CD8-positive, alpha-beta memory T cell (primary cell): ENCODE data around the gene FBXW11. TPM values are rescaled to one million over a fixed set of nuclear protein-coding genes. Genes with fewer than 3 reads are reported as not detected.
"Not testable (repeated sequence)": the region's sequence is repeated elsewhere in the genome, so short reads cannot be mapped to it uniquely, and the experiment has no call there.

Experiments used
- CTCF ChIA-PET: fragments of 350-600 bp; sonication (Branson Sonifier 250); formaldehyde crosslinking; loops from one replicate; lab custom pipeline; 2021; ENCODE audit warnings: antibody characterized with exemption; lab: Charles Lee
- POLR2A ChIA-PET: fragments of 350-600 bp; sonication (Branson Sonifier 250); formaldehyde crosslinking; loops from one replicate; lab custom pipeline; 2021; ENCODE audit warnings: antibody characterized with exemption; lab: Charles Lee
- DNase-seq, 5 donors: peaks; one replicate each; pipeline versions ENCODE4 v3.0.0 to v3.0.0-alpha.2; 2020 to 2022; ENCODE audit warnings: mixed read lengths in 1 of 5
- H3K27ac ChIP-seq: one replicate; pipeline ENCODE4 v1.7.0; 2013; ENCODE audit warnings: low read depth, mild to moderate bottlenecking, low read length, moderate library complexity
- H3K27me3 ChIP-seq: 2 replicates; pipeline ENCODE4 v1.7.0; 2013; ENCODE audit warnings: low read length, mild to moderate bottlenecking; ENCODE audit not compliant: insufficient read depth, poor library complexity, severe bottlenecking
- H3K36me3 ChIP-seq: 2 replicates; pipeline ENCODE4 v1.7.0; 2013; ENCODE audit warnings: mild to moderate bottlenecking, low read length, moderate library complexity; ENCODE audit not compliant: insufficient read depth
- H3K4me1 ChIP-seq: 2 replicates; pipeline ENCODE4 v1.7.0; 2013; ENCODE audit warnings: mild to moderate bottlenecking, low read length, moderate library complexity; ENCODE audit not compliant: insufficient read depth
- H3K4me3 ChIP-seq: 2 replicates; pipeline ENCODE4 v1.7.0; 2013; ENCODE audit warnings: mild to moderate bottlenecking, low read length
- H3K9me3 ChIP-seq: 2 replicates; pipeline ENCODE4 v1.7.0; 2013; ENCODE audit warnings: mild to moderate bottlenecking, low read length
- H3K27ac Mint-ChIP-seq, 8 donors: one replicate each; pipeline ENCODE4 v1.8.0; 2020 to 2021; ENCODE audit warnings: mixed read lengths in 8 of 8, mild to moderate bottlenecking in 6 of 8, inconsistent platforms in 3 of 8, moderate library complexity in 3 of 8
- H3K27me3 Mint-ChIP-seq, 2 donors: one replicate each; pipeline ENCODE4 v1.8.0; 2020 to 2021; ENCODE audit warnings: mixed read lengths in 2 of 2, mild to moderate bottlenecking in 1 of 2, moderate library complexity in 1 of 2
- H3K36me3 Mint-ChIP-seq, 3 donors: one replicate each; pipeline ENCODE4 v1.8.0; 2020 to 2021; ENCODE audit warnings: mixed read lengths in 3 of 3, inconsistent platforms in 1 of 3, mild to moderate bottlenecking in 1 of 3
- H3K4me1 Mint-ChIP-seq, 3 donors: one replicate each; pipeline ENCODE4 v1.8.0; 2020 to 2021; ENCODE audit warnings: mixed read lengths in 3 of 3, inconsistent platforms in 1 of 3, mild to moderate bottlenecking in 1 of 3
- H3K4me3 Mint-ChIP-seq, 7 donors: one replicate each; pipeline ENCODE4 v1.8.0; 2020 to 2021; ENCODE audit warnings: mixed read lengths in 7 of 7, mild to moderate bottlenecking in 6 of 7, moderate library complexity in 4 of 7, inconsistent platforms in 2 of 7
- H3K9me3 Mint-ChIP-seq, 5 donors: one replicate each; pipeline ENCODE4 v1.8.0; 2020 to 2022; ENCODE audit warnings: mixed read lengths in 5 of 5, mild to moderate bottlenecking in 3 of 5, moderate library complexity in 2 of 5, inconsistent platforms in 1 of 5
- polyA plus RNA-seq: library from polyadenylated mRNA; unstranded; fragments of 300-500 nt; fragmentation: Illumina TruSeq; gene quantifications from one replicate; pipeline ENCODE4 v1.2.3, GENCODE V29; 2021
- total RNA-seq, 2 experiments: library from RNA; stranded (reverse); gene quantifications; one replicate each; pipeline ENCODE4 v1.2.3, GENCODE V29; 2021

The FBXW11 gene
- total and polyA plus RNA-seq, 3 experiments from 2014 or later: 25.8 to 46.9 (median 44.7) TPM

- no peaks in the 10 kb centered on the region for H3K27me3 ChIP-seq
- peaks cover 39% of the 10 kb centered on the region for H3K4me1 ChIP-seq
- peaks cover 53 to 64% (median 58%) of the 10 kb centered on the region in 3 donors for H3K4me1 Mint-ChIP-seq
- peaks cover 5% of the 10 kb centered on the region for H3K9me3 ChIP-seq
- H3K4me3 Mint-ChIP-seq: no peak overlapping the region
- H3K36me3 ChIP-seq: no peaks in the 10 kb centered on the region
- H3K27me3 Mint-ChIP-seq: no peaks in the 10 kb centered on the region
- H3K4me3 ChIP-seq: no peak overlapping the region
- no peak for DNase-seq
- no peak overlapping the region for H3K27ac ChIP-seq
- ChIA-PET CTCF (no interaction called here), POLR2A (no interaction called here)
- peaks cover 6 to 23% (median 18%) of the 10 kb centered on the region in 5 donors for H3K9me3 Mint-ChIP-seq
- H3K36me3 Mint-ChIP-seq: peaks cover 4 to 30% (median 15%) of the 10 kb centered on the region in 3 donors
- peak overlapping the region in 1 of 8 donors; percentile 66 for H3K27ac Mint-ChIP-seq
Measured at GRCh38 chr5:171980792-171981191, 25.6 kb downstream of the FBXW11 start.

- H3K4me3 Mint-ChIP-seq: no peak overlapping the region
- H3K27ac ChIP-seq: no peak overlapping the region
- CTCF ChIA-PET: no interaction called here
- H3K4me1 ChIP-seq: peaks cover 31% of the 10 kb centered on the region
- peaks cover 4 to 30% (median 17%) of the 10 kb centered on the region in 3 donors for H3K36me3 Mint-ChIP-seq
- H3K27ac Mint-ChIP-seq: no peak overlapping the region
- peaks cover 5% of the 10 kb centered on the region for H3K9me3 ChIP-seq
- peaks cover 6 to 23% (median 18%) of the 10 kb centered on the region in 5 donors for H3K9me3 Mint-ChIP-seq
- H3K4me3 ChIP-seq: no peak overlapping the region
- peaks cover 55 to 69% (median 61%) of the 10 kb centered on the region in 3 donors for H3K4me1 Mint-ChIP-seq
- H3K36me3 ChIP-seq: no peaks in the 10 kb centered on the region
- no peak for DNase-seq
- POLR2A ChIA-PET: no interaction called here
- H3K27me3 Mint-ChIP-seq: no peaks in the 10 kb centered on the region
- no peaks in the 10 kb centered on the region for H3K27me3 ChIP-seq
Measured at GRCh38 chr5:171979606-171980005, 26.8 kb downstream of the FBXW11 start.

- POLR2A ChIA-PET: interaction anchor here (0.8 kb wide), 1 partner anchor 29 kb away, joined by 3 read pairs; no protein-coding TSS in a partner anchor
- Mint-ChIP-seq H3K9me3 (peaks cover 6 to 23% (median 18%) of the 10 kb centered on the region in 5 donors), H3K27me3 (no peaks in the 10 kb centered on the region), H3K27ac (peak overlapping the region in 5 of 8 donors; percentile 5 to 62 (median 23)), H3K4me1 (peaks cover 50 to 68% (median 55%) of the 10 kb centered on the region in 3 donors), H3K36me3 (peaks cover 4 to 28% (median 17%) of the 10 kb centered on the region in 3 donors), H3K4me3 (peak overlapping the region in 4 of 7 donors; percentile 46 to 63 (median 51))
- Histone ChIP-seq H3K9me3 (peaks cover 5% of the 10 kb centered on the region), H3K4me1 (peaks cover 24% of the 10 kb centered on the region), H3K27me3 (no peaks in the 10 kb centered on the region), H3K4me3 (no peak overlapping the region), H3K27ac (no peak overlapping the region), H3K36me3 (no peaks in the 10 kb centered on the region)
- no peak for DNase-seq
- CTCF ChIA-PET: no interaction called here
Measured at GRCh38 chr5:171978519-171978918, 27.9 kb downstream of the FBXW11 start.

- H3K27ac ChIP-seq: no peak overlapping the region
- peak overlapping the region in 4 of 8 donors; percentile 0 to 76 (median 22) for H3K27ac Mint-ChIP-seq
- peaks cover 51 to 68% (median 60%) of the 10 kb centered on the region in 3 donors for H3K4me1 Mint-ChIP-seq
- peaks cover 5% of the 10 kb centered on the region for H3K9me3 ChIP-seq
- CTCF ChIA-PET: no interaction called here
- POLR2A ChIA-PET: interaction anchor here (0.8 kb wide), 1 partner anchor 29 kb away, joined by 3 read pairs; no protein-coding TSS in a partner anchor
- peaks cover 6 to 23% (median 18%) of the 10 kb centered on the region in 5 donors for H3K9me3 Mint-ChIP-seq
- H3K36me3 ChIP-seq: no peaks in the 10 kb centered on the region
- no peaks in the 10 kb centered on the region for H3K27me3 Mint-ChIP-seq
- peaks cover 24% of the 10 kb centered on the region for H3K4me1 ChIP-seq
- peak in 1 of 5 donors; percentile 26 for DNase-seq
- no peak overlapping the region for H3K4me3 ChIP-seq
- no peaks in the 10 kb centered on the region for H3K27me3 ChIP-seq
- peaks cover 6 to 28% (median 17%) of the 10 kb centered on the region in 3 donors for H3K36me3 Mint-ChIP-seq
- peak overlapping the region in 4 of 7 donors; percentile 11 to 63 (median 32) for H3K4me3 Mint-ChIP-seq
Measured at GRCh38 chr5:171978016-171978415, 28.4 kb downstream of the FBXW11 start.

- POLR2A ChIA-PET: interaction anchor here (0.8 kb wide), 1 partner anchor 30 kb away, joined by 3 read pairs; no protein-coding TSS in a partner anchor
- H3K4me3 Mint-ChIP-seq: peak overlapping the region in 3 of 7 donors; percentile 18 to 63 (median 47)
Measured at GRCh38 chr5:171977244-171977950, 29.0 kb downstream of the FBXW11 start.

GRCh38 chr5:171975877-171976667 lies 30.4 kb downstream of the FBXW11 start:
- Histone ChIP-seq H3K27me3 (no peaks in the 10 kb centered on the region), H3K27ac (no peak overlapping the region), H3K36me3 (no peaks in the 10 kb centered on the region), H3K9me3 (peaks cover 5% of the 10 kb centered on the region), H3K4me3 (no peak overlapping the region), H3K4me1 (peaks cover 24% of the 10 kb centered on the region)
- Mint-ChIP-seq H3K4me1 (peaks cover 53 to 64% (median 60%) of the 10 kb centered on the region in 3 donors), H3K9me3 (peaks cover 6 to 21% (median 16%) of the 10 kb centered on the region in 5 donors), H3K4me3 (peak overlapping the region in 2 of 7 donors; percentile 4 to 9), H3K27ac (peak overlapping the region in 2 of 8 donors; percentile 11 to 25), H3K36me3 (peaks cover 6 to 21% (median 17%) of the 10 kb centered on the region in 3 donors), H3K27me3 (no peaks in the 10 kb centered on the region)
- ChIA-PET CTCF (no interaction called here), POLR2A (no interaction called here)
- DNase-seq: no peak

More at GRCh38 chr5:171977244-171977950, 29.0 kb downstream of the FBXW11 start:
- H3K36me3 Mint-ChIP-seq: peaks cover 6 to 26% (median 17%) of the 10 kb centered on the region in 3 donors
- peak overlapping the region in 5 of 8 donors; percentile 0 to 47 (median 6) for H3K27ac Mint-ChIP-seq
- DNase-seq, H3K27me3 ChIP-seq, H3K4me3 ChIP-seq, CTCF ChIA-PET, H3K9me3 ChIP-seq, H3K36me3 ChIP-seq, H3K27ac ChIP-seq, H3K27me3 Mint-ChIP-seq: not testable (repeated sequence)
- H3K9me3 Mint-ChIP-seq: peaks cover 6 to 23% (median 18%) of the 10 kb centered on the region in 5 donors
- peaks cover 55 to 67% (median 57%) of the 10 kb centered on the region in 3 donors for H3K4me1 Mint-ChIP-seq
- peaks cover 24% of the 10 kb centered on the region for H3K4me1 ChIP-seq

GRCh38 chr5:171975262-171975876 lies 31.1 kb downstream of the FBXW11 start:
- no peak for DNase-seq
- Histone ChIP-seq H3K4me3 (no peak overlapping the region), H3K4me1 (peaks cover 24% of the 10 kb centered on the region), H3K27me3 (no peaks in the 10 kb centered on the region), H3K9me3 (peaks cover 3% of the 10 kb centered on the region), H3K27ac (no peak overlapping the region), H3K36me3 (no peaks in the 10 kb centered on the region)
- peaks cover 59 to 71% (median 67%) of the 10 kb centered on the region in 3 donors for H3K4me1 Mint-ChIP-seq
- POLR2A ChIA-PET: no interaction called here
- peaks cover 4 to 20% (median 14%) of the 10 kb centered on the region in 5 donors for H3K9me3 Mint-ChIP-seq
- no peak overlapping the region for H3K4me3 Mint-ChIP-seq
- no peaks in the 10 kb centered on the region for H3K27me3 Mint-ChIP-seq
- CTCF ChIA-PET: no interaction called here
- peaks cover 10 to 24% (median 21%) of the 10 kb centered on the region in 3 donors for H3K36me3 Mint-ChIP-seq
- H3K27ac Mint-ChIP-seq: peak overlapping the region in 6 of 8 donors; percentile 7 to 87 (median 22)
